ENCODE data around the gene EPPIN. TPM values are rescaled to one million over a fixed set of nuclear protein-coding genes. Genes with fewer than 3 reads are reported as not detected.

Gene EPPIN
- total and polyA plus RNA-seq, 2 of the 8 experiments (the other 6 are each of a cell fraction or from before 2014, with no cell fraction given) = 0.06 TPM; not detected in 1

GRCh38 chr20:45539382-45539781 is 7.8 kb downstream of the EPPIN start, which contains the start of gene WFDC6 (continued):
- no peak for TF ChIP-seq CHD7 (IDR thresholded peaks at IDR 0.05; ENCODE audit: insufficient replicate concordance, low read length)
- no peak for TF ChIP-seq BRCA1 (IDR thresholded peaks at IDR 0.05; ENCODE audit: low read depth, low read length)
- no peak for TF ChIP-seq CHD2 (IDR thresholded peaks at IDR 0.05; ENCODE audit: low read length)
